Liver (tissue), 9 donors: ENCODE measurements around the gene NKX1-2. TPM values are rescaled to one million over a fixed set of nuclear protein-coding genes. Genes with fewer than 3 reads are reported as not detected.

Source experiments
- DNase-seq: peaks from one replicate; pipeline ENCODE4 v3.0.0-alpha.2; 2017; ENCODE audit warnings: low spot score
- H3K27ac ChIP-seq, 2 donors: one replicate each; pipeline ENCODE4 v1.7.0; 2013; ENCODE audit warnings: inconsistent platforms in 2 of 2, low read length in 2 of 2, control low read depth in 1 of 2, low read depth in 1 of 2, mild to moderate bottlenecking in 1 of 2
- H3K27me3 ChIP-seq, 4 donors: one replicate each; pipeline versions ENCODE4 v1.6.1 to v1.7.0; 2013; ENCODE audit warnings: low read length in 3 of 4, inconsistent platforms in 1 of 4, mild to moderate bottlenecking in 1 of 4, moderate library complexity in 1 of 4; ENCODE audit not compliant: control insufficient read depth in 4 of 4, insufficient read depth in 4 of 4
- H3K36me3 ChIP-seq, 4 donors: one replicate each; pipeline versions ENCODE4 v1.6.1 to v1.7.0; 2013; ENCODE audit warnings: low read length in 3 of 4, mild to moderate bottlenecking in 3 of 4, low read depth in 1 of 4, moderate library complexity in 1 of 4; ENCODE audit not compliant: control insufficient read depth in 4 of 4, insufficient read depth in 3 of 4
- H3K4me1 ChIP-seq, 4 donors: one replicate each; pipeline versions ENCODE4 v1.6.1 to v1.7.0; 2013; ENCODE audit warnings: low read length in 3 of 4, mild to moderate bottlenecking in 3 of 4, moderate library complexity in 1 of 4; ENCODE audit not compliant: control insufficient read depth in 4 of 4, insufficient read depth in 4 of 4
- H3K4me3 ChIP-seq, 3 donors: one replicate each; pipeline versions ENCODE4 v1.6.1 to v1.7.0; 2013; ENCODE audit warnings: low read length in 3 of 3, control low read depth in 1 of 3, low read depth in 1 of 3, mild to moderate bottlenecking in 1 of 3
- H3K9ac ChIP-seq, 2 donors: one replicate each; pipeline ENCODE4 v1.7.0; 2013; ENCODE audit warnings: low read length in 2 of 2, mild to moderate bottlenecking in 2 of 2, moderate library complexity in 2 of 2, control low read depth in 1 of 2, low read depth in 1 of 2
- H3K9me3 ChIP-seq, 4 donors: one replicate each; pipeline versions ENCODE4 v1.6.1 to v1.7.0; 2013; ENCODE audit warnings: low read length in 3 of 4; ENCODE audit not compliant: control insufficient read depth in 4 of 4
- ATF3 ChIP-seq: IDR thresholded peaks from 2 replicates; pipeline ENCODE4 v1.6.1; 2016; ENCODE audit warnings: antibody characterized with exemption
- EGR1 ChIP-seq, 2 donors: IDR thresholded peaks; 2 replicates each; pipeline ENCODE4 v1.6.1; 2016 to 2018; ENCODE audit warnings: antibody characterized with exemption in 2 of 2, low read depth in 2 of 2
- FOXA1 ChIP-seq: IDR thresholded peaks from 2 replicates; pipeline ENCODE4 v1.6.1; 2016; ENCODE audit warnings: antibody characterized with exemption
- FOXA2 ChIP-seq: IDR thresholded peaks from 2 replicates; pipeline ENCODE4 v1.6.1; 2016; ENCODE audit warnings: antibody characterized with exemption
- HNF4A ChIP-seq, 2 donors: conservative IDR thresholded peaks; 2 replicates each; pipeline ENCODE4 v1.6.1; 2016; ENCODE audit warnings: antibody characterized with exemption in 2 of 2, mild to moderate bottlenecking in 2 of 2
- NR2F2 ChIP-seq: IDR thresholded peaks from 2 replicates; pipeline ENCODE4 v1.6.1; 2016; ENCODE audit warnings: antibody characterized with exemption
- REST ChIP-seq: IDR thresholded peaks from 2 replicates; pipeline ENCODE4 v1.6.1; 2016; ENCODE audit warnings: antibody characterized with exemption, mild to moderate bottlenecking
- RXRA ChIP-seq, 2 donors: IDR thresholded peaks; 2 replicates each; pipeline ENCODE4 v1.6.1; 2017 to 2018; ENCODE audit warnings: antibody characterized with exemption in 2 of 2, mild to moderate bottlenecking in 1 of 2
- SP1 ChIP-seq: IDR thresholded peaks from 2 replicates; pipeline ENCODE4 v1.6.1; 2018; ENCODE audit warnings: antibody characterized with exemption, mild to moderate bottlenecking
- TAF1 ChIP-seq: conservative IDR thresholded peaks from 2 replicates; pipeline ENCODE4 v1.6.1; 2016; ENCODE audit warnings: antibody characterized with exemption, mild to moderate bottlenecking
- YY1 ChIP-seq: IDR thresholded peaks from 2 replicates; pipeline ENCODE4 v1.6.1; 2016; ENCODE audit warnings: antibody characterized with exemption, mild to moderate bottlenecking
- ZBTB33 ChIP-seq: IDR thresholded peaks from 2 replicates; pipeline ENCODE4 v1.6.1; 2016; ENCODE audit warnings: antibody characterized with exemption
- WGBS: extraction: QIAGEN DNeasy Blood & Tissue Kit; methylation state at CpG from one replicate; pipeline ENCODE4 v1.1.7; 2013; 5-methylcytosine and 5-hydroxymethylcytosine counted together
- polyA plus RNA-seq, 2 donors: library from polyadenylated mRNA; stranded (reverse) in 1 of 2; unstranded in 1 of 2; fragments of 200-250 nt in 1 of 2; fragments of >200 nt in 1 of 2; fragmentation: Nextera tagmentation in 1 of 2; extraction: Ambion mirVana in 1 of 2; gene quantifications; one replicate each; pipeline versions ENCODE4 v1.2.1 to v1.2.3, GENCODE V29; 2013 to 2015
- total RNA-seq, 2 donors: library from RNA; depleted of rRNA; stranded (reverse); fragments of >200 nt; gene quantifications; one replicate each; pipeline ENCODE4 v1.2.3, GENCODE V29; 2014
- donor health status: healthy.
- donor health status: healthy.
- donor health status: healthy.
- donor health status: healthy.
- donor health status: healthy.

The NKX1-2 gene
- total and polyA plus RNA-seq, 4 donors, result not detected

GRCh38 chr10:124428207-124428777 is 21.5 kb downstream of the NKX1-2 start:
- H3K27ac ChIP-seq, result no peak overlapping the region
- no peak for DNase-seq
- no peak overlapping the region for H3K9ac ChIP-seq
- H3K36me3 ChIP-seq, result no peaks in the 10 kb centered on the region
- WGBS, result 68% methylated on average over 3 of the region's 3 CpGs
- H3K4me1 ChIP-seq, result peaks cover 0 to 17% (median 9%) of the 10 kb centered on the region in 4 donors
- H3K9me3 ChIP-seq, result no peaks in the 10 kb centered on the region
- no peaks in the 10 kb centered on the region for H3K27me3 ChIP-seq
- TF ChIP-seq FOXA1, result no peak
- TF ChIP-seq SP1, result no peak
- H3K4me3 ChIP-seq, result no peak overlapping the region

- Histone ChIP-seq H3K9ac (no peak overlapping the region), H3K27ac (no peak overlapping the region), H3K36me3 (no peaks in the 10 kb centered on the region), H3K4me1 (peaks cover 0 to 17% (median 9%) of the 10 kb centered on the region in 4 donors), H3K9me3 (no peaks in the 10 kb centered on the region), H3K27me3 (peaks cover 0 to 4% (median 0%) of the 10 kb centered on the region in 4 donors), H3K4me3 (no peak overlapping the region)
- no peak for TF ChIP-seq REST
- TF ChIP-seq YY1, result peak; percentile 24
- peak; percentile 29 for TF ChIP-seq ZBTB33
- TF ChIP-seq RXRA (IDR thresholded peaks at IDR 0.05), result peak in 1 of 2 donors; percentile 61
- TF ChIP-seq HNF4A (conservative IDR thresholded peaks at IDR 0.05), result peak; percentile 50 to 61
- no peak for DNase-seq
- WGBS, result 46% methylated on average over 4 of the region's 4 CpGs
Measured at GRCh38 chr10:124425227-124425962, 24.4 kb downstream of the NKX1-2 start.

- Histone ChIP-seq H3K27me3 (peaks cover 0 to 9% (median 0%) of the 10 kb centered on the region in 4 donors), H3K4me3 (no peak overlapping the region), H3K36me3 (no peaks in the 10 kb centered on the region), H3K9ac (no peak overlapping the region), H3K4me1 (peaks cover 0 to 15% (median 10%) of the 10 kb centered on the region in 4 donors), H3K9me3 (no peaks in the 10 kb centered on the region), H3K27ac (no peak overlapping the region)
- DNase-seq, result no peak
- WGBS, result 91% methylated on average over 5 of the region's 5 CpGs
- no peak for TF ChIP-seq NR2F2
- TF ChIP-seq REST, result no peak
- no peak for TF ChIP-seq HNF4A (conservative IDR thresholded peaks at IDR 0.05)
- no peak for TF ChIP-seq FOXA2
- TF ChIP-seq ZBTB33, result no peak
- no peak for TF ChIP-seq SP1
- TF ChIP-seq TAF1, result no peak
- TF ChIP-seq RXRA (IDR thresholded peaks at IDR 0.05), result no peak
- no peak for TF ChIP-seq ATF3
- no peak for TF ChIP-seq EGR1 (IDR thresholded peaks at IDR 0.05; ENCODE audit: low read depth in 2 of 2)
Measured at GRCh38 chr10:124423813-124424212, 26.0 kb downstream of the NKX1-2 start.
